HG03095 (cell line): Measurements from ENCODE around the gene SYT9.

Experiments used
- ATAC-seq: cut with Tn5 transposase; IDR thresholded peaks from one replicate; pipeline ENCODE4 v1.9.1; 2021; ENCODE audit warnings: moderate library complexity; ENCODE audit not compliant: unreplicated experiment

The SYT9 gene

DNA sequence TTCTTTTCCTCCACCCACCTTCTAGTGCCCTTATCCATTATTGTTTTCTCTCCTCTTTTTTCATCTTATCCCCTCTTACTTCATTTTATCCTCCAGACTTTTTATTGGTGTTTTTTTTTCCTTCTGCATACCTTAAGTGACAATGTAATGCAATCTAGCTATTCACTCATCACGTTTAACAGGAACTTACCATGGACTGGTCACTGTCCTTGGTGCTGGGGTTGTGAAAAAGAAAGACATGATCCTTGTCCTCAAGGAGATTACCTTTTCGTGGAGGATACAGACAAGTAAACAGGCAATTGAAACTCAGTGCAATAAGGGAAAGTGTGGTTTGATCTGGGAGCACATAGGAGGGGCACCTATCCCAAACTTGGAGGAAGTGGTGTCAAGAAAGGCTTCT is 20.7 kb downstream of the SYT9 start:
- ATAC-seq, result no peak

GRCh38 chr11:7275133-7275532 is 23.4 kb downstream of the SYT9 start:
- no peak for ATAC-seq

GRCh38 chr11:7278314-7278917 is 26.7 kb downstream of the SYT9 start:
- no peak for ATAC-seq

- ATAC-seq, result no peak
These were observed 28.0 kb downstream of the SYT9 start for GRCh38 chr11:7279676-7280075.

GRCh38 chr11:7281079-7281478 is 29.4 kb downstream of the SYT9 start:
- no peak for ATAC-seq

DNA sequence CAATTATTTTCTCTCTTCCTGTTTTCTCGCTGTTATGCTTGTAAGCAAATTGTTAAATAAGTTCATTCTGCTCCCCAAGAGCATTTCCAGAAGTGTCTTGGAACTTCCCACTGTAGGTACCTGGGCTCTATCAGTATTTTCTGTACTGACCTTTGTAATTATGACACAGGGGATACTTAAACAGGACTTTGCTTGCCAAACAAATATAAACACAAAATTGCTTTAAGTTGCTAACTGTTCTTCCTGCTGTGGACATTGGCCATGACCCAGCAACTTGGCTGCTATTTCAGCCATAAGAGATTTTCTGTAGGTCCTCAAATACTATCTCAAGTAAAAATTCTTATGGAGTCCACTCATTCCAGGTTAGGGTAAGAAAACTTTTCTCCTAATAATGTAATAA is 30.1 kb downstream of the SYT9 start:
- no peak for ATAC-seq

- no peak for ATAC-seq
These were observed 34.5 kb downstream of the SYT9 start for GRCh38 chr11:7286178-7286577.

DNA sequence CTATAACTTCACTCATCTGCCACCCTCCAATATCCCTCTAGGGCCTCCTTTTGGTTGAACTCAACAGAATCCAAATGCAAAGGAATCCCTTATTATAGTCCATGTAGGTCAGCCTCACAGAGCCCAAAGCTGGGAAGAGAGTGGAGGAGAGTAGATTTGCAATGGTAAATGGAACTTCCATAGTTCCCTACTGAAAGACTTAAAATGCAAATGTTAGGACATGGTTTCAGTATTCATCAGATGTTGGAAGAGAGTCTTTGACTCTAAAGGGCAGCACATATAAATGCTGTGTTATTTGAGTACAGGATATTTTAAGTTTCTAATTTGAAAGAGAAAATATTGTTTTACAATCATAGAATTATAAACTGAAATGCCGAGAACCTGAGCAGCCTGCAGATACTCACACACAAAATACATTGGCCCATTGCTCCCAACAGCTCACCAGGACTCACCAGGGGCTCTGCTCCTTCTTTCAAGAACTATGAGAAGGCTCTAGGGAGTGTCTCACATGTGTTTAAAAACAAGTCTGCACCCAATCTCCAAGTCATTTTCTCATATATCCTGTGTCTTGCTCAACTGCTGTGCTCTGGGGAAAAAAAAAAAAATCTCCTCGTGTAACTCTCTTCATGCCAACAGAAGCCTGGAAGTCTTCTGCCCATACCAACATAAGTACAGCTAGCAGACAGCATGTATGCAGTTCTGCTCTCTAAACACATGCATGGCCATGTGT is 39.6 kb downstream of the SYT9 start:
- ATAC-seq, result no peak

DNA sequence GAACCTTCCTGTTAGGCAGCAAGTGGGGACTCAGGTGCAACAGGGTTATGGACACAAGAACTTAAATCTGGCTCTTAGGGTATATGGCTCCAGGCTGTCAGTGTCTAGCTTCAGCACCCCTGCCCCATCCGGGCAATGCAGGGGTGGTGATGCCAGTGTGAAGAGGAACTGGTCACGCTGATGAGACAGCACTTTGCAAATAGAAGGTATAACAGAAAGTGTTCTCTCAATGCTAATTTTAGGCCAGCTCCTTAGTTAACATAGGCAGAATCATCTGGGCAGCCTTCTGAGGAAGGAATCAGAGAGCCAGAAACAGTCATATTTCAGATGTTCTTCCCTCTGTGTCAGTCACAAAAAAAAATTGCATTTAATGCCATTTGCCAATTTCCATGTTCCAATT is 41.2 kb downstream of the SYT9 start:
- ATAC-seq, result no peak

DNA sequence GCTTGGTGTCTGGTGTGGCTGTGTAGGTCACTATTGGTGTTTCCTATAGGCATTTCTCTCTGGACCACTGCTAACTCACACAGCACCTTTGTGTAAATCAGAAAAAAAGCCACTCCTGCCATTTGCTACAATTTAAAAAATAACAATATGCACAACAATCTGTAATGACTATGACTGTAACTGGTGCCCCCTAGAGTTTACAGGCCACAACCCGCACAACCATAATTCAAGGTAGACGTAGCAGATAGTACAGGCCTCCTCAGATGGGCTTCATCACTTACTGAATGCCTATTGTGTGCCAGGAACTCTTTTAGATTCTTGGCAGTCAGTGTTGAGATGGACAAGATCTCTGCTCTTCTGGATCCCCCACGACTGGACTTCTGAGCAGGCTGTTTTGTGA is 47.7 kb downstream of the SYT9 start:
- no peak for ATAC-seq

- ATAC-seq, result no peak
These were observed 48.6 kb downstream of the SYT9 start for GRCh38 chr11:7300281-7300680.

- ATAC-seq, result no peak
These were observed 51.4 kb downstream of the SYT9 start for GRCh38 chr11:7303146-7303545.

- no peak for ATAC-seq
These were observed 55.2 kb downstream of the SYT9 start for GRCh38 chr11:7306900-7307299.

- peak; percentile 80 for ATAC-seq
These were observed 56.1 kb downstream of the SYT9 start for GRCh38 chr11:7307836-7308235.

DNA sequence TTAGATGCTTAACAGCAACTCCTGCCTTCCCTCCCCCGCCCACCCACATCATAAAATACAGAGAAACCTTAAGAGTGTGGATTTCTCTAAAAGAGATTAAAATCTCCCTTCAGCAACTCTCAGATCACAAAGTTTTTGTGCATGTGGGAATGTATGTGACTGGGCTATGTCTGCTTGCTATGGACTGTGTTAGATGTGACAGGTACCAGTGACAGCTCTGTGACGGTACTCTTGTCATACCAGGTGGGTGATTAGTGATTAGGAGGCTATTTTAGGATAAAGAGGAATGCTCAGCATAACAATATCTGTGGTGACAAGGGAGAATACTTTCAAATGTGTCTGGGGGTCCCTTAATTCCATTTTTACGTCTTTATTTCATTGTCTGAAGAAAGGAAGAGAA is 60.2 kb downstream of the SYT9 start:
- no peak for ATAC-seq

- no peak for ATAC-seq
These were observed 63.3 kb downstream of the SYT9 start for GRCh38 chr11:7314811-7315604.

GRCh38 chr11:7319501-7319900 is 67.8 kb downstream of the SYT9 start:
- no peak for ATAC-seq

DNA sequence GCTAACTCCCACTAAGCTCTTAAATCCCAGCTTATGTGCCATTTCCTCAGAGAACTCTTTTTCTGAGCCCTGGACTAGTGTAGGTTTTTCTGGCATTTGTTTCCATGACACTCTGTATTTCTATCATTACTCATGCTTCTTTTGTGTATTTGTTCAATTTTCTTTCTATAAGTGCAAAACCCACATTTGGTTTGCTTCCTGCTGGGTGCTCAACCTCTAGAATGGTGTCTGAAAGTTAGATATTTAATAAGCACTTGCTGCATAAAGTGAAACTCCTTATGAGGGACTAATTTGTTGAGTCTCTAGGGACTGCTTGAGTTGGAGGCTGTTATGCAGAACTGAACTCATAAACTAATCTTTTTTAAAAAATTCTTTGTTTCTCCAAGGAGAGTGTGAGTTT is 68.6 kb downstream of the SYT9 start:
- no peak for ATAC-seq

DNA sequence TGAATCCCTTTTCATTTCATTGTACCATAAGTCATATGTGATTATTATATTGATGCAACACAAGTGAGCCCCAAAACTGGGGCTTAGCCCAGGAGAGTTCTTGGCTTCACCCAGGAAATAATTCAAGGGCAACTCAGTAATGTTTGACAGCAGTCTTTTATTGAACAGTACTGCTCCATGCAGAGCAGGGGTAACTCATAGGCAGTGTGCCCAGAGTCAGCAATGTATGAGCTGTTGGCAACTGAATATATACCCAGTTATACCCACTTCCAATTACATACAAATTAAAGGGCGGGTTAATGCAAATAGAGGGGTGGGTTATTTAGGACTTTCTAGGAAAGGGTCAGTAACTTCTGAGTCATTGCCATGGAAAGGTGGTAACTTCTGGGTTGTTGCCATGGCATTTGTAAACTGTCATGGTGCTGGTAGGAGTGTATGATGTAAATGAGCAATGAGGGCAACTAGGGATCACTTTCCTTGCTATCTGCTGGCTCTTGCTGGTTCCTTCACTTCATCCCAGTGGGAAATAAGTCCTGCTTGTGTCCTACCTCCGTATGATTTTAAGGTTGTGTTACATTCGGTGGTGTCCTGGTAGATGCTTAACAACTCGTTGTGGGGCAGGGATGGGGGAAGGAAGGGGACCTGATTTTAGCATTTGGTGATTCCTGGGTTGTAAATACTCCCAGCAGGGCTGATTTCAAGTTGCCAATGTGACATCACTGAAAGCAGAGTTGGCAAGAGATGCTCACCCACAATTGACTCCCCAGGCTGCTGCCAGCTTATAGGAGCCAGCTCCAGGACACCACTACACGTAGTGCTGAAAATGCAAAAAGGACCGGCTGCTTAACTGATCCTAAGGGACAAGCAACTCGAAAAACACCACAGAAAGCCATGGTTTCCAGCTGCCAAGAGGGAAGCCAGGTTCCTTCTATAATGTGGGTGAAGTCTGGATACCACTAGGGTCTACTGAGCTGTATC is 70.1 kb downstream of the SYT9 start:
- ATAC-seq, result no peak

DNA sequence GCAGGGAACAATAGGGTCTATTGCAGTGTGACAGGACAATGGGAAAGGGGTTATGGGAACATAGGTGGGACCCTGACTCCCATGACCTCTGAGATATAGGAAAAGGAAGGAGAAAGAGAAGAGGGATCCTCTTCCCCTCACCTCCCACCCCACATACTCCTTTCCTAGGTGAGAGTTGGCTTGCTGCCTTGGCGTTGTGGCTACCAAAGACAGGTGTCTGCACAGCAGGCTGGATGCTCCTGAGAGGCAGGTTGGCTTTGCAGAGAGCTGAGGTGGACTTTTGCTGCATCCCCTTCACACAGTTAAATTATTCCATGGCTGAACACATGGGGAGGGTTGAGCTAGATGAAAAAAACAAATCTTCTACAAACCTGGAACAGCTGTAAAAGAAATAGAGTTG is 80.7 kb downstream of the SYT9 start:
- no peak for ATAC-seq

DNA sequence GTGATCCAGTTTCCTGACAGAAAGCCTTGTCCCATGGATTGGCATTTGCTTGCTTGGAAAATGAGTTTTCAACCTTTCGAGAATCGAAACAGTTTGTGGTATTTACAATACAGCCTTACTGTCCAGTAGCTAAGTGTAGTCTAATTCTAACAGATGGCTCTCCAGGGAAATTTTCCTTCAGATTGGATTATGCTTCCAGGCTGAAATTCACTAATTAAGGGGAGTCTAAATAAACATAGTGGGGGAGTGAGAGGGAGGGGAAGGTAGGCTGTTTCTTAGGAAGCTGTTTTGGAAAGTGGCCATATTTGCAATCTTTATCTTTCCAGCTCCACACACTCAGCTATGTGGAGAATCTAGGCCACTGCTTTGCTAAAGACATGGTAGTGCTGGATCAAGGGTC is 81.3 kb downstream of the SYT9 start:
- no peak for ATAC-seq
